GM18873 (cell line): ENCODE measurements around the gene SHC2.

Experiments
- ATAC-seq: cut with Tn5 transposase; IDR thresholded peaks from one replicate; pipeline ENCODE4 v1.9.1; 2021; ENCODE audit warnings: mild to moderate bottlenecking, moderate library complexity, moderate number of reproducible peaks; ENCODE audit not compliant: unreplicated experiment, low FRiP score

SHC2 gene, protein sequence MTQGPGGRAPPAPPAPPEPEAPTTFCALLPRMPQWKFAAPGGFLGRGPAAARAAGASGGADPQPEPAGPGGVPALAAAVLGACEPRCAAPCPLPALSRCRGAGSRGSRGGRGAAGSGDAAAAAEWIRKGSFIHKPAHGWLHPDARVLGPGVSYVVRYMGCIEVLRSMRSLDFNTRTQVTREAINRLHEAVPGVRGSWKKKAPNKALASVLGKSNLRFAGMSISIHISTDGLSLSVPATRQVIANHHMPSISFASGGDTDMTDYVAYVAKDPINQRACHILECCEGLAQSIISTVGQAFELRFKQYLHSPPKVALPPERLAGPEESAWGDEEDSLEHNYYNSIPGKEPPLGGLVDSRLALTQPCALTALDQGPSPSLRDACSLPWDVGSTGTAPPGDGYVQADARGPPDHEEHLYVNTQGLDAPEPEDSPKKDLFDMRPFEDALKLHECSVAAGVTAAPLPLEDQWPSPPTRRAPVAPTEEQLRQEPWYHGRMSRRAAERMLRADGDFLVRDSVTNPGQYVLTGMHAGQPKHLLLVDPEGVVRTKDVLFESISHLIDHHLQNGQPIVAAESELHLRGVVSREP

DNA sequence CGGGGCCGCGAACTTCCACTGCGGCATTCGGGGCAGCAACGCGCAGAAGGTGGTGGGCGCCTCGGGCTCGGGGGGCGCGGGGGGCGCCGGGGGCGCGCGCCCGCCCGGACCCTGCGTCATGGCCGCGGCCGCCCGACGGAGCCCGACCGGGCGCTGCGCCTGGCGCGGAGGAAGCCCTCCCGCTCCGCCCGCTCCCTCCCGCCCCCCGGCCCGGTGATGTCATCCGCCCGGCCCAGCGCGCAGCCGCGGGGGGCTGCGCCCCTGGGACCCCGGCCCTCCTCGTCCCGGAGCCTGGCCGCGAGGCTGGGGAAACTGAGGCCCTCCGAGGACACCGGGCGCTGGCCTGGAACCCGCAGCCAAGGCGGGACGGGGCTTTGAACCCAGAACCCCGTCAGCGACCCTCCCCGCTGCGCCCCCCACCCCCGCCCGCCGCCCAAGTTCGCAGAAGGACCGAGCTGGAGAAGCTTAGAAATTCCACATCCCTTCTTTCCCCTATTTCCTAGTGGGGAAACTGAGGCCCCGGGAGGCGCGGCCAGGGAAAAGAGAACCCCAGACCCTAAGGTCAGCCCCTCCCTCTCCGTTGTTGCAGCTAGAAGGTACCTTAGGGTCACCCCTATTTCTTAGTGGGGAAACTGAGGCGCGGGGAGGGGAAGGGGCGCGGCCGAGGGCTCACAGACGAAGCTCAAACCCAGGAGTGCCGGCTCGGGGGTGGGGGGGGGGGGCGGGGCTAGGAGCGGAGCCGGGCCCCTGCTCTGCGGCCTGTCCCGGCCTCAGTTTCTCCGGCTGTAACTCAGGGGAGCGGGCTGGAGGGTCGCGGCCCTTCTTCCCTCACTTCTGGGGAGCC, at the start of gene SHC2:
Gene SHC2 (minus strand): TSS at position 157 of the 844 bp plus-strand sequence. CDS start 37 bp downstream, at position 120.
- no peak for ATAC-seq

DNA sequence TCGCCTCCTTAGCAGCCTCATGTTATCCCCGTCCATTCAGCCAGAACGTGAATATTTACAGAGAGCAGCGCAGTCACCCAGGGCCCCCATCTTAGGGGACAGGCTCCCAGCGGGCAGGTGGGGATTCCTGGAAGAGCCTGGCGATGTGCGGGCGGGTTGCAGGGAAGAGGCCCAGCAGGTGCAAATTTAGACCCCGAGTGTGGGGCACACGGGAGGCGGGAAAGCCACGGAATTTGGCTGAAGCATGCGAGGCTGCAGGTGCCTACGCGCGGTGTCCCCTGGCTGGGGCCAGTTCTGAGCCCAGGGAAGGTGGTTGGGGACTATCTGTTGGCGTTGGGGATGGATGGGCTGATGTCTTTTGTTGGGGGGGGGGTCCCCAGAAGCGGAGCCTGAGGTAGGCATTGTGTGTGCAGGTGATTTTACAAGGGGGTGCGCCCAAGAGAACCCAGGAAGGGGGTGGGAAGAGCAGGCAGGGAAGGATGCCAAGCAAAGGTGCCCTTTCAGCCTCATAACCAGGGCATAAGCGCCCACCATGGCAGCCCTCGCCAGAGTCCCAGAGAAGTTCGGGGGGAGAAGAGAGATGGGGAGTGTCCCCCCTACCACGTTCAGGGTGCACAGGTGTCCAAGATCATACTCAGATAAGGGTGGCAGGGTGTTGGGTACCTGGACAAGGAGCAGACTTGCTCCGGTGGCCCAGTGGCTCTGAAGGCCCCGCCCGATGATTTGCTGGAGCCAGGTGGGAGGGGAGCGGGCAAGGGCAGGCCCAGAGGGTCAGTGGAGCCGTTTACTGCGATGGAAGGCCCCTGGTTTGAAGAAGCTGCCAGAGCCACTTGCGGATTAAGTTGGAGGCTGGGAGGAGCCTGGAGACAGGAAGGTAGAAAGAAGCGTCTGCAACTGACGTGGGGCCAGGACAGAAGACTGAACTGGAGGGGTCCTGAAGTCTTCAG, 47.6 kb upstream of the SHC2 start:
- ATAC-seq, result no peak

DNA sequence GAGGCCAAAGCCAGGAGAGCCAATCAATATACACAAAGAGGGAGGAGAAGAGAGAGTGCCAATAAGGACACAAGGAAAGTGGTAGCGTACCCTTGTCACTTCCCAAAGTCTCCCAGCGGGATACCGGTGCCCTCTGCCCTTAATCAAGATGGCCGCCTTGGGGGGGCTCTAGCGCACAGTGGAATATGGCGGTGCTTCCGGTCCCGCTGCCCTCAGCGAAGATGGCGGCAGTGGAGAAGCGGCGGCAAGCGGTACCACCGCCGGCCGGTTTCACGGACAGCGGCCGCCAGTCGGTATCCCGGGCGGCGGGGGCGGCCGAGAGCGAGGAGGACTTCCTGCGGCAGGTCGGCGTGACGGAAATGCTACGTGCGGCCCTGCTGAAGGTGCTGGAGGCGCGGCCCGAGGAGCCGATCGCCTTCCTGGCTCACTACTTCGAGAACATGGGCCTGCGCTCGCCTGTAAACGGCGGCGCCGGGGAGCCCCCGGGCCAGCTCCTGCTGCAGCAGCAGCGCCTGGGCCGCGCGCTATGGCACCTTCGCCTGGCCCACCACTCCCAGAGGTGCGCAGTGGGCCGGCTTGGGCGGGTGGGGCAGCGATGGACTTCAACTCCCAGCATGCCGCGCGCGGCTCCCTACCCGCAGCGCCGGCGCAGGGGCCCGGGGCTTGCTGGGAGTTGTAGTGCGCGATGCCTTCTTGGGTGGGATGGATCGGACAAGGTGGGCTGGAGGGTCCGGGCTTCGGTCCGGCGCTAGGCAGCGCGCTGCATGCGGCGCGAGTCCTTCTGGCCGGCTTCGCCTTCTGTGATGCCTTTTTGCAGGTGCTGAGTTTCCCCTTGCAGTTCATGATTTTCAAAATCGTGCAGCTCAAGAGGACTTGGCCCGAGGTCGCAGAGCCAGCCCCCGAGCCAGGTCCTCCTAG, 46.7 kb upstream of the SHC2 start, which contains the start of gene TPGS1:
Gene TPGS1 (plus strand): TSS at position 212 of the 918 bp plus-strand sequence. CDS start 10 bp downstream, at position 222.
- peak; percentile 54 for ATAC-seq

DNA sequence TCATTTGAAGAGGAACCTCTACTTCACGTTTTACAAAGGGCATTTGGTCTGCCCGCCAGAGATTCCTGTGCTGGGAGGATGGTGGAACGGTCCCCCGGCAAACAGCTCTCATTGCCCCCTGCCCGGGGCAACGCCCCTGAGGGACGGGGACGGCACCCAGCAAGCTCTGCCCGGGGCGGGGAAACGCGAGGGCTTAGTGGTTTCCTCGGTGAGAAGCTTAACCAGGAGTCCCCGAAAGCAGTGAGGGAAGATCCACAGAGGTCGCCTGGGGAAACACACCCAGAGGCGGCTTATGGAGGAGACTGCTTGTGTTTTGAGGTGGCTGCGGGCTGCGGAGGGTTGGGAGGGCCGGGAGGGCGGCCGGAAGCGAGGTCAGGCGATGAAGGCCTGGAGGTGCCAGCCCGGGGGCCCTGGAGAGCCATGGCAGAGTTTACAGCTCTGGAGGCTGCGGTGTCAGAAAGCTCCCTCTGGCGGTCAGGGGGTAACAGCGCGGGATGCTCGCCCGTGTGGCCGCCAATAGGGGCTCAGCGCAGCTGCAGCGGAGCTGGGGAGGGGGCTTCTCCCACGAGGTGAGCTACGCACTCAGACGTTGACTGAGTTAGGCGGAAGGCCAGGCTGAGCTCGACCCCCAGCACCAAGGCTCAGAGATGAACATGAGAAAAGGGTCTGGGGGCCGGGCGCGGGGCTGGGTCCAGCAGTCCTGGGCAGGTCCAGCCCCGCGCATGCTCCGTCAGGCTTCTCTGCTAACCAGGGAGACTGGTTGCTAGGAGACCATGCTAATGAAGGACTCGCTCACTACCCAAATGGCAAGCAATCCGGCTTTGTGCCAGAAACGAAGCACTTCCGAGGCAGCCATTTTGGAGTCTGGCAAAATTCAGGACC, 45.8 kb upstream of the SHC2 start:
- ATAC-seq, result peak; percentile 60

DNA sequence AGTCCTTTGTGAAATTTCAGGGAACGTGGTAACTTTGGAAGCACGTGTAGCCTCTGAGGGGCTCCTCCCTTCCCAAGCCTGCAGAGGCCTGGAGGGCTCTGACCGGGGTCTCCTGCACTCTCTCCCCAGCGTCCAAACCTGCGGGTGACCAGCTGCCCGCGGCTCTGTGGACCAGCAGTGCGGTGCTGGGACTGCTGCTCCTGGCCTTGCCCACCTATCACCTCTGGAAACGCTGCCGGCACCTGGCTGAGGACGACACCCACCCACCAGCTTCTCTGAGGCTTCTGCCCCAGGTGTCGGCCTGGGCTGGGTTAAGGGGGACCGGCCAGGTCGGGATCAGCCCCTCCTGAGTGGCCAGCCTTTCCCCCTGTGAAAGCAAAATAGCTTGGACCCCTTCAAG, 43.8 kb upstream of the SHC2 start:
- no peak for ATAC-seq

DNA sequence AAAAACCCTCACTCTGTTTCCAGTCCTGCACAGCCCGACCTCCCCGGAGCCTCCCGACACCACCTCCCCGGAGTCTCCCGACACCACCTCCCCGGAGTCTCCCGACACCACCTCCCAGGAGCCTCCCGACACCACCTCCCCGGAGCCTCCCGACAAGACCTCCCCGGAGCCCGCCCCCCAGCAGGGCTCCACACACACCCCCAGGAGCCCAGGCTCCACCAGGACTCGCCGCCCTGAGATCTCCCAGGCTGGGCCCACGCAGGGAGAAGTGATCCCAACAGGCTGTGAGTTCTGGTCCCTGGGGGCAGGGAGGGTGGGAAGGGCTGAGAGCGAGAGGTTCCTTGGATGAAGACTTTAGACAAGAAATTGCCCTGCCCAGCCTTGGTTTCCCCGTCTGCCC, 40.8 kb upstream of the SHC2 start:
- no peak for ATAC-seq

DNA sequence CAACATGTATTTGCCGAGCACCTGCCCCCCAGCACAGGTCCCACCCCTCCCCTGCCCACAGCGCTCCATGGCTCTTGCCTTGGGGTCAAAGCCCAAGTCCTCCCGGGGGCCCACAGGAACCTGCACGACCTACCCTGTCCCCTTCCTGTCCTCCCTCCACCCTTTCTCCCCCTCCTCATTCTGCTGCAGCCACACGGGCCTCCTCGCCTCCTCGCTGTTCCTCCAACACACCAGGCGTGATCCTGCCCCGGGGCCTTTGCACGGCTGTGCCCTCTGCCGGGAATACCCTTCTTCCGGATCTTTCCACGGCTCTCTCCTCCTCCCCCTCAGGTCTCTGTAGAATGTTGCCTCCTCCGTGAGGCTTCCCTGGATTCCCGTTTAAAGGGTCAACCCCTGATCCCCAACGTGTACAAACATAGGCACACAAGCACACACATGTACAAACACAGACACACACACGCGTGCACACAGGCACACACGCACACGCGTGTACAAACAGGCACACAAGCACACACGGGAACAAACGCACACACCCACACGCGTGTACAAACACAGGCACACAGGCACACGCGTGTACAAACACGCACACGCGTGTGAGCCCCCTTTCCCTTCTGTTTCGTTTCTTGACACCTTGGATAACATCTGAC, 38.3 kb upstream of the SHC2 start:
- ATAC-seq, result no peak

DNA sequence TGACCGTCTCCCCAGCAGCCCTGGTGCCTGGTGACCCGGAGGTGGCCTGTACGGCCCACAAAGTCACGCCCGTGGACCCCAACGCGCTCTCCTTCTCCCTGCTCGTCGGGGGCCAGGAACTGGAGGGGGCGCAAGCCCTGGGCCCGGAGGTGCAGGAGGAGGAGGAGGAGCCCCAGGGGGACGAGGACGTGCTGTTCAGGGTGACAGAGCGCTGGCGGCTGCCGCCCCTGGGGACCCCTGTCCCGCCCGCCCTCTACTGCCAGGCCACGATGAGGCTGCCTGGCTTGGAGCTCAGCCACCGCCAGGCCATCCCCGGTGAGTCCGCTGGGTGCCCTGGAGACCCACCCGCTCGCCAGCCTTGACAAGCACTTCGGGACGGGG, 37.7 kb upstream of the SHC2 start:
- ATAC-seq, result no peak

DNA sequence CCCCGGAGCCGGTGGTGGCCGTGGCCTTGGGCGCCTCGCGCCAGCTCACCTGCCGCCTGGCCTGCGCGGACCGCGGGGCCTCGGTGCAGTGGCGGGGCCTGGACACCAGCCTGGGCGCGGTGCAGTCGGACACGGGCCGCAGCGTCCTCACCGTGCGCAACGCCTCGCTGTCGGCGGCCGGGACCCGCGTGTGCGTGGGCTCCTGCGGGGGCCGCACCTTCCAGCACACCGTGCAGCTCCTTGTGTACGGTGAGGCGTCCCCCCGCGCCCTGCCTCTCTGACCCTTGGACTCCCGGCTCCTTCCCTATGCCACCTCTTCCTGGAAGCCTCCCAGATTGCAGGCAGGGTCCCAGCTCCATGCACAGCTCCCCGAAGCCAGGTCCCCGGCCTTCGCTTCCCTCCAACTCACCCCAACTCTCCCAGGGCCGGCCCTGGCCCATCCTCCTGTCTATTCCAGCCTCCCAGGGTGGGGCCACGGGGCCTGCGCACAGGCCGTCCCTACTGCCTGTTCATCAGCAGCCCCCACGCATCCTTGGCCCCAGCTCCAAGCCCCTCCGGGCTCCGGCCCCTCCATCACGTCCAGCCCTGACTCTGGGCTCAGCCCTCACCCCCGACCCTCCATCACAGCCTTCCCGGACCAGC, 37.2 kb upstream of the SHC2 start:
- ATAC-seq, result no peak

DNA sequence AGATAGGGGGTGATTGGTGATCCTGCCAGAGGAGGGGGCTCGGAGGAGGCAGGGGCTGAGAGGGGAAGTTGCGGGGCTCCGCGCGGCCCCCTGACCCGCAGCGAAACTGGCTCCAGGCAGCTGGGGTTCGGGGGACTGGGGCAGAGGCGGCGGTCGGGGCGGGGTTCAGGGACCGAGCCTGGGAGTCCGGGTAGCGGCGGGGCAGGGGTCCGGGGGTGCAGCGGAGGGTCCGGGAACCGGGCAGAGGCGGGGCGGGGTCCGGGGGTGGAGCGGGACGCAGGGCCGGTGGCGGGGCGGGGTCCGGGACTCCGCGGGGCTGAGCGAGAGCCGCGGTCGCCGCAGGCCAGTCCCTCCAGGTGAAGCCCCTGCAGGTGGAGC, 36.6 kb upstream of the SHC2 start:
- no peak for ATAC-seq

DNA sequence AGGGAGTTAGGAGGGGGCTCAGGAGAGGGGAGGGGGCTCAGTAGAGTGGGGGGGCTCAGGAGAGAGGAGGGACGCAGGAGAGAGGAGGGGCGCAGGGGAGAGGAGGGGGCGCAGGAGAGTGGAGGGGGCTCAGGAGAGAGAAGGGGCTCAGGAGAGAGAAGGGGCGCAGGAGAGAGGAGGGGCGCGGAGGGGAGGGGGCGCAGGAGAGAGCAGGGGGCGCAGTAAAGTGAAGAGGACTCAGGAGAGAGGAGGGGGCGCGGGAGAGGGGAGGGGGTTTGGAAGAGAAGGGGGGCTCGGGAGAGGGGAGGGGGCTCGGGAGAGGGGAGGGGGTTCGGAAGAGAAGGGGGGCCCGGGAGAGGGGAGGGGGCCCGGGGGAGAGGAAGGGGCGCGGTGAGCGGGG, 36.2 kb upstream of the SHC2 start:
- no peak for ATAC-seq

DNA sequence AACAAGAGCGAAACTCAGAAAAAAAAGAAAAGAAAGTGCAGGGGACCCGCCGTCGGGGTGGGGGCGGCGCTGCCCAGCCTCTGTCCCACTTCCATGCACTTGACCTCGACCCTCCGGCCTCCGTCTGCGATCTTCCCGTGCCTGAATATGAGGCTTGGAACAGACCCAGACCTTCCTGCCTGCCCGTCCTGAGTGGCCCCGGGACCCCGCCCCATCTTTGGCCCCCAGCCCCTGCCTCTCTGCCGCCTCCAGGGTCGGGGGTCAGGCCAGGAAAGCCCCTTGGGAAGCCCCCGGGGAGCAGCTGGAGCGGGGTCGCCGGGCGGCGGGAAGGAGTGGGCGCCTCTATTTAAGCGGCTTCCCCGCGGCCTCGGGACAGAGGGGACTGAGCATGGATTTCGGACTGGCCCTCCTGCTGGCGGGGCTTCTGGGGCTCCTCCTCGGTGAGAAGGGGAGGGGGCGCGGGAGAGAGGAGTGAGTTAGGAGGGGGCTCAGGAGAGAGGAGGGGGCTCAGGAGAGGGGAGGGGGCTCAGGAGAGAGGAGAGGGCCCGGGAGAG, 35.4 kb upstream of the SHC2 start, which contains the start of gene MADCAM1:
Gene MADCAM1 (plus strand): TSS at position 375 of the 554 bp plus-strand sequence. CDS start 14 bp downstream, at position 389.
- no peak for ATAC-seq

DNA sequence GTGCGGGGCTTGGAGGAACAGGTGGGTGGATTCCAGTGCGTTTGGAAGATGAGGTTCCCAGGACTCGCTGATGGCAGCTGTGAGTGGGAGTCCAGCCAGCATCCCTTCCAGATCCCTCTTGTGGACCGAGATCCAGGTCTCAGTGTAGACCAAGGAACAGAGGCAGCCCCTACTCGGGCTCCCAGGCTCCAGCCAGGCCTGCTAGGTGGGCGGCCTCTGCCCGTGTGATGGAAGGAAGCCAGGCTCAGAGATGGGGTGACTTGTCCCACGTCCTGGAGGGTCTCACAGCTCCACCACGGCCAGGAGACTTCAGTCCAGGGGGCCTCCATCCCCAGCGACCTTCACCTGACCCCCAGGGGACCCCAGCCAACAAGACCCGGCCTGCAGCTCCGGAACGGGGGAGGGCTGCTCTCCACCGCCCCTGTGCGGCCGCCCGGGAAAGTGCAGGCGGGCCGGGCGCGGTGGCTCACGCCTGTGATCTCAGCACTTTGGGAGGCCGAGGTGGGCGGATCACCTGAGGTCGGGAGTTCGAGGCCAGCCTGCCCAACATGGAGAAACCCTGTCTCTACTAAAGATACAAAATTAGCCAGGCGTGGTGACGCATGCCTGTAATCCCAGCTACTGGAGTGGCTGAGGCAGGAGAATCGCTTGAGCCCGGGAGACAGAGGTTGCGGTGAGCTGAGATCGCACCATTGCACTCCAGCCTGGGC, 34.7 kb upstream of the SHC2 start:
- no peak for ATAC-seq

DNA sequence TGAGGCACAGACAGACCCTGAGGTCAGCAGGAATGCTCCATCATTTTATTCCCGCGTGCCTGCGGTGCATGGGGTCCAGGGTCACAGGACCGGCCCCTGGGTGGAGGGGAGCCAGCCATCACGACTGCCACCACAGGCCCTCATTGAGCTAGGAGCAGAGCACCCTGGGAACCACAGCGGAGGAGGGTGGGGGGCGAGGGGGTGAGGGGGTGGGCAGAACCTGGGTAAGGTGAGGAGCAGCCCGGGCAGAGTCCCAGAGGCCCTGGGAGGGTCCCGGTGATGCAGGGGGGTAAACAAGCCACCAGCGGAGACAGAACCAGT, 34.2 kb upstream of the SHC2 start:
- no peak for ATAC-seq

DNA sequence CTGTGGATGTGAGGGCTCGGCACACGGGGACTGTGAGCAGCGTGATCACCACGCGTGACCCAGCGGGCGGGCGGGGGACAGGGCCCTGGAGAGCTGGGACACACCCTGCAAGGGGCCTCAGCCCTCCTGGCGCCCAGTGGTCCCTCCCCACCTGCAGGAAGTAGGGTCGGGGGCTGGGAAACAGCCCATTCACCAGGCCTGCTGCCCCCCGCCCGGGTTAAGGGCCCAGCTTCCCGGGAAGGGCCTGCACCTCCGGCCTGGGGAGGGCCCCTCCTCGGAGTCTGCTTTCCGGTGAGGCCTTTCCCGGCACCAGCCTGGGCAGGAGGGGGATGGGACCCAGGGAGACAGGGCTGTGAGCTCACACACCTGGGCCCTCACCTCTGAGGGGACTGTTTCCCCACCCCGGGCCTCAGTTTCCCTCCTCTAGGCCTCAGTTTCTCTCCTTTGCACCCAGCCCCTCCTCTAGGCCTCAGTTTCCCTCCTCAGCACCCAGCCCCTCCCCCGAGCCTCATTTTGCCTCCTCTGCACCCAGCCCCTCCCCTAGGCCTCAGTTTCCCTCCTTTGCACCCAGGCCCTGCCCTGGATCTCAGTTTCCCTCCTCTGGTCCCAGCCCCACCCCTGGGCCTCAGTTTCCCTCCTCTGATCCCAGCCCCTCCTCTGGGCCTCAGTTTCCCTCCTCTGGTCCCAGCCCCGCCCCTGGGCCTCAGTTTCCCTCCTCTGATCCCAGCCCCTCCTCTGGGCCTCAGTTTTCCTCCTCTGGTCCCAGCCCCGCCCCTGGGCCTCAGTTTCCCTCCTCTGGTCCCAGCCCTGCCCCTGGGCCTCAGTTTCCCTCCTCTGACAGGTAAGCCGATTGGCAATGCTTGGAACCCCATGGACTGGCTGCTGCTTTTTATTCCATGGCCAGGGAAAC, 33.6 kb upstream of the SHC2 start:
- ATAC-seq, result no peak
